Panc1 (cell line): ENCODE data around the gene MAGI2.

ENCODE experiments used
- CTCF ChIP-seq: fragments of 450-650 bp; IDR thresholded peaks from 2 replicates; pipeline ENCODE4 v1.5.1; 2017; ENCODE audit warnings: mild to moderate bottlenecking
- POLR2AphosphoS5 ChIP-seq: IDR thresholded peaks from 2 replicates; pipeline ENCODE4 v1.6.1; 2012; ENCODE audit warnings: mild to moderate bottlenecking, low read depth, low read length, moderate library complexity
- TCF7L2 ChIP-seq: IDR thresholded peaks from 2 replicates; pipeline ENCODE4 v1.6.1; 2011; ENCODE audit warnings: mild to moderate bottlenecking, low read depth, low read length, inconsistent platforms
- TF ChIP-seq, protein P1 (sequence below), 2 experiments: IDR thresholded peaks; 2 replicates each; pipeline ENCODE4 v1.6.1; 2011 to 2012; ENCODE audit warnings: low read depth in 2 of 2, control low read depth in 1 of 2, low read length in 1 of 2, mild to moderate bottlenecking in 1 of 2, moderate library complexity in 1 of 2; ENCODE audit not compliant: insufficient read depth in 1 of 2

- TF ChIP-seq CTCF: no peak
- TF ChIP-seq, protein P1, sequence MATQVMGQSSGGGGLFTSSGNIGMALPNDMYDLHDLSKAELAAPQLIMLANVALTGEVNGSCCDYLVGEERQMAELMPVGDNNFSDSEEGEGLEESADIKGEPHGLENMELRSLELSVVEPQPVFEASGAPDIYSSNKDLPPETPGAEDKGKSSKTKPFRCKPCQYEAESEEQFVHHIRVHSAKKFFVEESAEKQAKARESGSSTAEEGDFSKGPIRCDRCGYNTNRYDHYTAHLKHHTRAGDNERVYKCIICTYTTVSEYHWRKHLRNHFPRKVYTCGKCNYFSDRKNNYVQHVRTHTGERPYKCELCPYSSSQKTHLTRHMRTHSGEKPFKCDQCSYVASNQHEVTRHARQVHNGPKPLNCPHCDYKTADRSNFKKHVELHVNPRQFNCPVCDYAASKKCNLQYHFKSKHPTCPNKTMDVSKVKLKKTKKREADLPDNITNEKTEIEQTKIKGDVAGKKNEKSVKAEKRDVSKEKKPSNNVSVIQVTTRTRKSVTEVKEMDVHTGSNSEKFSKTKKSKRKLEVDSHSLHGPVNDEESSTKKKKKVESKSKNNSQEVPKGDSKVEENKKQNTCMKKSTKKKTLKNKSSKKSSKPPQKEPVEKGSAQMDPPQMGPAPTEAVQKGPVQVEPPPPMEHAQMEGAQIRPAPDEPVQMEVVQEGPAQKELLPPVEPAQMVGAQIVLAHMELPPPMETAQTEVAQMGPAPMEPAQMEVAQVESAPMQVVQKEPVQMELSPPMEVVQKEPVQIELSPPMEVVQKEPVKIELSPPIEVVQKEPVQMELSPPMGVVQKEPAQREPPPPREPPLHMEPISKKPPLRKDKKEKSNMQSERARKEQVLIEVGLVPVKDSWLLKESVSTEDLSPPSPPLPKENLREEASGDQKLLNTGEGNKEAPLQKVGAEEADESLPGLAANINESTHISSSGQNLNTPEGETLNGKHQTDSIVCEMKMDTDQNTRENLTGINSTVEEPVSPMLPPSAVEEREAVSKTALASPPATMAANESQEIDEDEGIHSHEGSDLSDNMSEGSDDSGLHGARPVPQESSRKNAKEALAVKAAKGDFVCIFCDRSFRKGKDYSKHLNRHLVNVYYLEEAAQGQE (IDR thresholded peaks at IDR 0.05; ENCODE audit: insufficient read depth in 1 of 2, low read depth in 2 of 2, low read length in 1 of 2): no peak
- no peak for TF ChIP-seq POLR2AphosphoS5
- TF ChIP-seq TCF7L2: no peak
Measured at GRCh38 chr7:78315119-78315518, 1138.3 kb downstream of the MAGI2 start.
